OCI-LY7 (cell line): ENCODE measurements around the gene STIL.

Experiments
- CTCF ChIP-seq: fragments of 200-600 bp; sonication (generic); conservative IDR thresholded peaks from 2 replicates; pipeline ENCODE4 v1.5.1; 2014; ENCODE audit warnings: mild to moderate bottlenecking, antibody characterized with exemption, low read length, moderate library complexity, mixed read lengths
- EZH2phosphoT487 ChIP-seq: fragments of 200-600 bp; sonication (generic); IDR thresholded peaks from 2 replicates; pipeline ENCODE4 v1.6.1; 2018; ENCODE audit warnings: low read depth, borderline replicate concordance, mild to moderate bottlenecking, mixed run types, antibody characterized with exemption, low read length, moderate library complexity, mixed read lengths

GRCh38 chr1:47219590-47220220 lies 94.2 kb downstream of the STIL start:
- TF ChIP-seq CTCF = no peak
- TF ChIP-seq EZH2phosphoT487 = no peak
